HG03442 (cell line): ENCODE measurements around the gene REX1BD.
"Not testable (repeated sequence)": the region's sequence is repeated elsewhere in the genome, so short reads cannot be mapped to it uniquely, and the experiment has no call there.

Experiments used
- ATAC-seq: cut with Tn5 transposase; IDR thresholded peaks from one replicate; pipeline ENCODE4 v1.9.1; 2021; ENCODE audit warnings: mild to moderate bottlenecking, moderate library complexity; ENCODE audit not compliant: unreplicated experiment

The REX1BD gene

GRCh38 chr19:18576383-18576782 is 12.2 kb upstream of the REX1BD start:
- ATAC-seq, result no peak

GRCh38 chr19:18577365-18577914 is 11.2 kb upstream of the REX1BD start:
- no peak for ATAC-seq

GRCh38 chr19:18580311-18580710 is 8.3 kb upstream of the REX1BD start:
- no peak for ATAC-seq

- ATAC-seq, result no peak
Measured at GRCh38 chr19:18586306-18586705, 2.3 kb upstream of the REX1BD start.

GRCh38 chr19:18587561-18587960 is 1.0 kb upstream of the REX1BD start:
- ATAC-seq, result no peak

- no peak for ATAC-seq
Measured at GRCh38 chr19:18587962-18588610, 512 bp upstream of the REX1BD start.

- ATAC-seq, result peak; percentile 20
Measured at GRCh38 chr19:18589380-18590272, 1.0 kb downstream of the REX1BD start.

- ATAC-seq, result no peak
Measured at GRCh38 chr19:18590273-18591272, 2.0 kb downstream of the REX1BD start.

- no peak for ATAC-seq
Measured at GRCh38 chr19:18591735-18592385, 3.3 kb downstream of the REX1BD start.

- not testable (repeated sequence) for ATAC-seq
Measured at GRCh38 chr19:18592732-18593131, 4.1 kb downstream of the REX1BD start.

GRCh38 chr19:18593367-18594095 is 4.9 kb downstream of the REX1BD start:
- ATAC-seq, result no peak

GRCh38 chr19:18594096-18594823 is 5.7 kb downstream of the REX1BD start:
- peak; percentile 51 for ATAC-seq

GRCh38 chr19:18594824-18595373 is 6.3 kb downstream of the REX1BD start:
- ATAC-seq, result no peak

- no peak for ATAC-seq
Measured at GRCh38 chr19:18595475-18595874, 6.9 kb downstream of the REX1BD start.

- ATAC-seq, result no peak
Measured at GRCh38 chr19:18596752-18597157, 8.2 kb downstream of the REX1BD start.

GRCh38 chr19:18597809-18598660 is 9.4 kb downstream of the REX1BD start:
- ATAC-seq, result no peak

- no peak for ATAC-seq
Measured at GRCh38 chr19:18599485-18599884, 10.9 kb downstream of the REX1BD start.
